NK-92 (cell line): ENCODE results near the gene CDH18.

ENCODE experiments used
- DNase-seq: peaks from one replicate; lab custom pipeline; 2025; ENCODE audit not compliant: unreplicated experiment; lab: John Stamatoyannopoulos, UW

The CDH18 gene

GRCh38 chr5:19930451-19930850 lies 57.5 kb downstream of the CDH18 start:
- no peak for DNase-seq

- no peak for DNase-seq
These were observed 59.2 kb downstream of the CDH18 start for GRCh38 chr5:19928562-19929421.

- no peak for DNase-seq
These were observed 60.1 kb downstream of the CDH18 start for GRCh38 chr5:19927919-19928318.

GRCh38 chr5:19927170-19927569 lies 60.8 kb downstream of the CDH18 start:
- no peak for DNase-seq

- DNase-seq = no peak
These were observed 64.3 kb downstream of the CDH18 start for GRCh38 chr5:19923742-19924141.

- no peak for DNase-seq
These were observed 67.2 kb downstream of the CDH18 start for GRCh38 chr5:19920761-19921160.

GRCh38 chr5:19918780-19919179 lies 69.2 kb downstream of the CDH18 start:
- no peak for DNase-seq

- no peak for DNase-seq
These were observed 70.3 kb downstream of the CDH18 start for GRCh38 chr5:19917588-19918122.

GRCh38 chr5:19910136-19910535 lies 77.9 kb downstream of the CDH18 start:
- DNase-seq = no peak

GRCh38 chr5:19904766-19905165 lies 83.2 kb downstream of the CDH18 start:
- no peak for DNase-seq

GRCh38 chr5:19903611-19904010 lies 84.4 kb downstream of the CDH18 start:
- no peak for DNase-seq

- DNase-seq = no peak
These were observed 85.6 kb downstream of the CDH18 start for GRCh38 chr5:19902316-19902934.

- DNase-seq = no peak
These were observed 87.7 kb downstream of the CDH18 start for GRCh38 chr5:19900269-19900668.

GRCh38 chr5:19891658-19892057 lies 96.3 kb downstream of the CDH18 start:
- no peak for DNase-seq

- DNase-seq = no peak
These were observed 101.7 kb downstream of the CDH18 start for GRCh38 chr5:19886123-19886917.

GRCh38 chr5:19885040-19885824 lies 102.8 kb downstream of the CDH18 start:
- no peak for DNase-seq

- no peak for DNase-seq
These were observed 107.1 kb downstream of the CDH18 start for GRCh38 chr5:19880859-19881436.

- DNase-seq = no peak
These were observed 107.5 kb downstream of the CDH18 start for GRCh38 chr5:19880458-19880857.

- DNase-seq = no peak
These were observed 113.2 kb downstream of the CDH18 start for GRCh38 chr5:19874811-19875210.

GRCh38 chr5:19866090-19866450 lies 121.9 kb downstream of the CDH18 start:
- no peak for DNase-seq
